GM18517 (cell line): ENCODE data around the gene SIGLEC6.

Experiments
- ATAC-seq: cut with Tn5 transposase; IDR thresholded peaks from one replicate; pipeline ENCODE4 v1.9.1; 2021; ENCODE audit warnings: mild to moderate bottlenecking, moderate library complexity; ENCODE audit not compliant: unreplicated experiment

SIGLEC6 gene

DNA sequence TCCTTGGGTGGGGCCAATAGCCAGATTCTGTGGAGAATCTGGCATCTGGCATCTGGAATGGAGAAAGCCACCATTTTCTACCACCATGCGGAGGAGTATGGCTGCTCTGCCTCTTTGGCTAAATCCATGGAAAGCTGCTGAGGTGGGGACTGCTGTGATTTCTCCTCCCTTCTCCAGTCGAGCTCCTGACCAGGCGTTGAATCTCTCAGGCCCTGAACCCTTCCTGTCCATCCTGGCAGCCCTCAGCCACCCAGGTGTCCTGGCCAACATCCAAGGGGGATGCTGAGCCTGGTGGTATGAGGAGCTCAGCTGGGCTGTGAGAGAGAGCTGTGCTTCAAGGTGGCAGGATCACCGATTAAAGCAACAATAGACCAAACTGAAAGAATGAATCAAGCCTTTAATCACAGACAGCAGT is 17.4 kb upstream of the SIGLEC6 start:
- no peak for ATAC-seq

DNA sequence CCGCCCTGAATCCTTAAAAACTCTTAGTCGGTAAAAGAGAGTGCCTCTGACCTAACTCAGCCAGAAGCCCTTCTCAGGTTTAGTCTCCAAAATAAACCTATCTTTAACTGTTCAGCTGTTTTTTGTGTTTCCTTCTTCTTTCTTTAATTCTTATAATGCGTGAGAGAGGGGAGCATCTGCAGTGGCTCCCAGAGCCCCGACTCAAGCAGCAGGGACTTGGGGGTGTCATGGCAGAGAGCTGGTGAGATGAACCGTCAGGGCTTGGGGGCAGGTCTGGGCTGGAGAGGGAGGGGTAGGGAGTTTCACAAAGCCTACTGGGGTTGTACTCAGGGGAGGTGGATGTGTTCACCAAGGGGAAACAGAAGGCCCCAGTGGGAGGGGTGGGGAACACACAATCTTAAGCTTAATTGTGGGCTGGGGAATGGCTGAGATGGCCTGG is 16.8 kb upstream of the SIGLEC6 start:
- ATAC-seq, result no peak

DNA sequence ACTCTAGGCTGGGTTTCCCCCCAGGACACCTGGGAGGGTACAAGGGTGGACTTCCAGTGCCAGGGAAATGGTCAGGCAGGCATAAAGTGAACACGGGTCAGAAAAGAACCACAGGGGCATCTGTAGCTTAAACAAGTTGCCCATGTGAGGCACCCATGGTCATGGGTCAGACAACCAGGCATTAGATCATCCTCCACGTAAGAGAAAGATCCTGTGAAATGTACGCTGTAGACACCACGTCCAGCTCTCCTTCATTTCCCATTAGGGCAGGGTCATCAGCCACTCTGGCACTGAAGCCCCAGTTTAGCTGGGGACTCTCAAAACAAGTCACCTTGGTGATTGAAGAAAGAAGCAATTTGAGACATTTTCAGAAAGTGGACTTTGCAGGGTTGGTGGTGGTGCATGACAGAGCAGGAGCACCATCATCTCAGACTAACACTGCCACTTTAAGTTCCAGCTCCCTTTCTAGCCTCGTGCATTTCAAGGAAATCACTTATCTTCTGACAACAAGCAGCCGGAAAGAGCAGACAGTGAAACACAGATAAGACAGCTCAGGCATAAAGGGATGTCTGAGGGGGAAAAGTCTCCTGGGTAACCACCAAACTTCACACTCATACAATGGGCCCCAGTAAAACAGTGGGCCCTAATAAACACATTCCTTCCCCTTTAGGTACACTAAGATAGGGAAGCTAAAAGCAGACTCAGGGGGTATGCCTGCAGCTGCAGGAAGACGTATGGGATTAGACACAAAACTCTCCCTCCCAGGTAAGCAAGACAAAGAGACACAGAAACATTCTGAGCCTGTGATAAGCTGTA is 16.1 kb upstream of the SIGLEC6 start:
- no peak for ATAC-seq

DNA sequence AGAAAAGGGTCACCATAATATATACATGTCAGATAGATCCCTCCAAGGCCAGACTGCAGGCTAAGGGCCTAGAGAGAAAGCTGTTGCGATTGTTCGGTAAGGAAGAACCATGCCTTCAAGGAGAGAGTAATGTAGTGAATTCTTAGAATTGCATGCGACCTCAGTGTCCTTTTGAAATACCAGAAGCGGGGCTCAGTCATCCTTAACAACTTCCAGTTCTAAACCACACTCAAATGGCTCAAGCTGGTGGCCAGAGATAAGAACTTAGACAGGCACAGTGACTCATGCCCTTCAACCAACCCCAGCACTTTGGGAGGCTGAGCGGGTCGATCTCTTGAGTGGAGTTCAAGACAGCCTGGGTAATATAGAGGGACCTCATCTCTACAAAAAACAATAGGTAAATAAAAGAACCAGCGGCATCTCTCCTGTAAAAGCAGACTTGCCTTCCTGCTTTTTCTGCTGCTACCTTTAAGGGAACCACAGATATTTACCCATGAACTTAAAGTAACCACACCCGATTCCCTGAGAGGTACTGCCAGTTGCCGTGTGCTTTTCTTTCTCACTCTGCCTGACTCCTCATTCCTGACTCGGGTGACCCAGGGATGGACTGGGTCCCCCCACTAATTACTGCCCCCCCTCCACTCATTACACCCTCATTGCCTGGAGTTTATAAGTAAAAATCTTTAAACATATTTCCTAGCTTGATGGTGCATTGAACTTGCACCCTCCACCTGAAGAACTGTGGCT is 15.4 kb upstream of the SIGLEC6 start:
- ATAC-seq, result no peak

DNA sequence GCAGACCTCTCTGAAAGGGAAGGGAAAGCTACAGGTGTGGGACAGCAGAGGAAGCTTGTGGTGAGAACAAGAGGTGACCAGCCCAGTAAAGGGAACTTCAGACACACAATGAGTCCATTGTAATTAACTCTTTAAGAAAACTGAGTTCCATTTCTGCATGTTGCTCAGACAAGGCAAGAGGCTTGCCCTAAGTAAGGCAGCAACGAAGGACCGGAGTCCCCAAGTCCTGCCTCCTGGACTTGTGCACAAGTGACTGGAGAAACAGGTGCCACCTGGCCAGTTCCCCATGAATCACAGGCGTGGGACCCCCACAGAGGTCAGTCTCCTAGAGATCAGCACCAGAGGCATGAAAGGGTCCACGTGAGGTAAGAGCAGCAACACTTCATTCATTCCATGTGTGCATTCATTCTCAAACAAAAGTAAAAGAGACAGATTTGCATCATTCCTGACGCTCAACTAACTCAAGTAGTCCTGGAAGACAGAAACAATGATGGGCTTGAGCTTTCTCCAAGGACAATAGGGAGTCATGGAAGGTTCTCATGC is 14.7 kb upstream of the SIGLEC6 start:
- ATAC-seq, result no peak

GRCh38 chr19:51544038-51544437 is 12.6 kb upstream of the SIGLEC6 start:
- no peak for ATAC-seq

DNA sequence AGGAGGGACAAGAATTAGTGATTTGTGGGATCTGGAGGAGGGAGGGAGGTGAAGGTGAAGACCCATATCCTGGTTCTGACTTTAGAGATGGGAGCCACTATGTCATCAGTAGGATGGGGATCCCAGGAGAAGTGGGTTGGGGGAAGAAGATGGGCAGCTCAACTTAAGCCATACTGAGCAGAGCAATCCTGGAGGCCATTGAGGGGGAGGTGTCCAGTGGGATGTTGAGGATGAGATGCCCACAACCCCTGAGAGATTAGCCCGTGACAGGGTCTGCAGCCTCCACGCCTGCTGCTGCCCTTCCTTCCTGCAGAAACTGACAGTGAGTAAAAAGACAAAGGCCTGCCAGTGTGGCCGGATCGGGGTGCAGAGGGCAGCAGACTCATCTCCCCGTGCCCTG is 11.2 kb upstream of the SIGLEC6 start:
- no peak for ATAC-seq

DNA sequence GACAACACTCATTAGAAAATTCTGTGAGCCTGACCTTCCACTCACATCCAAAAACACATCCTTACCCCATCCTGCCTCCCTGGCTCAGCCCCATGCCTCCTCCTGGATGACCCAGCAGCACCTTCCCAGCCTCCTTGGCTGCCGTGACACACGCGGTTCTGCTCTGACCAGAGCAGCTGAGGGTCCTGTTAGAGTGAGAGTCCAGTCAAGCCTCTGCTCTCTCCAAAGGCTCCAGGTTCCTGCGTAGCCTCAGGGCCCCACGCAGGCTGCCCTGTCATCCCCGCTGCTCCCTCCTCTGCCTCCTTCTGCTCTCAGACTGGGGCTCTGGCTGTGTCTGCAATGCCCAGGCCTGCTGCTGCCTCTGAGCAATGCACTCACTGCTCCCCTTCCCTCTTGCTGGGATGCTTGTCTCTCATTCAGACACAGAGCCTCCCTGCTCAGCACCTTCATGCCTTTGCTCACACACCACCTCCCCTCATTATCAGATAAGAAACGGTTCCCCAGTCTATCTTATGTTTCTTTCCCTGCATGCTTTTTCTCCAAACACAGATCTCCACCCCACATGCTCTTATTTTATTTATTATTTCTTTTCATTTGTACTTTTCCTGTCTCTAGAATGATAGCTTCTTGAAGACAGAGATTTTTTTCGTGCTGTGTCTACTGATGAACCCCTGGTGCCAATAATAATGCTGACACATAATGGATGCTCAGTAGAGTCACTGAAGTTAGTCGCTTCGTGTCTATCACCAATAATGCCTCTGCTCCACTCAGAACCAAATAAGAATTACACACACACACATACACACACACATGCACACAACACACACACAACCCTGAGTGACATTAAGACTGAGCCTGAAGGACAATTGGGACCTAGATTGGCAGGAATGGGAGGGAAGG is 10.2 kb upstream of the SIGLEC6 start:
- ATAC-seq, result no peak

GRCh38 chr19:51539821-51540366 is 8.4 kb upstream of the SIGLEC6 start:
- ATAC-seq, result no peak

DNA sequence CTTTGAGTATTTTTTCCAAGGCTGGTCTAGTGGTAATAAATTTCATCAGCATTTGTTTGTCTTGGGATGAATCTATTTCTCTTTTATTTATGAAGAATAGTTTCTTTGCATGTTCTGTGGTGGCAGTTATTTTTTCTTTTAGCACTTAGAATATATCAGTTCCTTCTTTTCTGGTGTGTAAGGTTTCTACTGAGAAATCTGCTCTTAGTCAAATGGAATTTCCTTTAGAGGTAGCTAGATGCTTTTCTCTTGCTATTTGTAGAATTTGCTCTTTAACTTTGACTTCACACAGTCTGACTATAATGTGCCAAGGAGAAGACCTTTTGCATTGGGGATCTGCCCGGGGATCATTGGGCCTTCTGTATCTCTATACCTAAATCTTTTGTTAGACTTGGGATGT is 4.1 kb upstream of the SIGLEC6 start:
- ATAC-seq, result no peak

GRCh38 chr19:51530616-51531015 is 854 bp downstream of the SIGLEC6 start:
- no peak for ATAC-seq

DNA sequence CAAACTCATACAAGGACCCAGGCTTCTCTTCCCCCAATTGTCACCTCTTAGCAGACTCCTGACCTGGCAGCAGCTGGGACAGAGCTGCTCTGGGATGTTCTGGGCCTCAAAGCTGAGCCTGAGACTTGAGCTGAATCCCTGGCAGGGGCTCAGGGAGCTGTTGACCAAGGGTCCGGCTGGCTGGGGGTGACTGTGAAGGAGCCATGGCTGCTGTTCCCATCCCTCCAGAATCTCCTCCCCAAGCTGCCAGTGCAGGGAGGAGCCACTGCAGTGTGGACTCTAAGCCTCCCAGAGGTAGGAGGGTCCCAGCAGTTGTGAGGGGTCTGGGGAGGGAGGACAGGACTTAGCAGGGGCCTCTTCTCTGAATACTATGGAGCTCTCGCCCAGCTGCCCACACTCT is 2.2 kb downstream of the SIGLEC6 start:
- ATAC-seq, result no peak

DNA sequence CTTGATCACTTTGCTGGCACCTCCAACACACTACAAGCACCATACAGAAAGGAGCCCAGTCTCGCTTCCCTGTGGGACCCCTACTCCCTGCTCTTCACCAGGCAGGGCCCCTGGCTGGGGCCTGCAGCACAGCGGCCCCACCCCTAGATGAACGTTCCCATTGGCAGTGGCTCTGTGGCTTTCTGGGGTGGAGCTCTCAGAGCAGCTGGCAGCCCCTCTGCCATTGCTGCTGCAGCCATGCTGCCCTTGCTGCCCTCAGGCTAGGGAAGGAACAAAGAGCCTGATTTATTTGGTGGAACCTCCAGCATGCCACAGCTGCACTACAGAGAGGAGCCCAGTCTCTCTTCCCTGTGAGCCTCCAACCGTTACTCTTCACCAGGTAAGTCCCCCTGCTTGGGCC is 5.8 kb downstream of the SIGLEC6 start:
- no peak for ATAC-seq

- no peak for ATAC-seq
Observed at GRCh38 chr19:51524666-51525264, 6.7 kb downstream of the SIGLEC6 start.

GRCh38 chr19:51521781-51522180 is 9.7 kb downstream of the SIGLEC6 start:
- ATAC-seq, result no peak

- no peak for ATAC-seq
Observed at GRCh38 chr19:51521357-51521756, 10.1 kb downstream of the SIGLEC6 start.

DNA sequence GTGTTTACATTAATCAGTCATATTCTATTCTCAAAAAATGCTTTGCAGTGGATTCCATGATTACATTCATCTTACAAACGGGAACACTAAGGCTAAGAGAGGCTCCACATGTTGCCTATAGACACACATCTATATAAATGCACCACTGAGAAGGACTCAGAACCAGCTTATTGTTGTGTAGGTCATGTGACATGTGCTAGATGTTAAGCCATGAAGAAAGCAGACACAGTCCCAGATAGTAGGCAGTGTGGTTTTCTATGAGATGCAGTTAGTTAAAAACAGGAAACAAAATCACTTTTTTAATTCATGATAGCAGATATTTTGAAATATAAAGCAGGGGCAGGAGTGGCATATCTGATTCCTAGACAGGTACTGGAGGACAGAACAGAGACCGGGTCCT is 10.7 kb downstream of the SIGLEC6 start:
- ATAC-seq, result no peak

DNA sequence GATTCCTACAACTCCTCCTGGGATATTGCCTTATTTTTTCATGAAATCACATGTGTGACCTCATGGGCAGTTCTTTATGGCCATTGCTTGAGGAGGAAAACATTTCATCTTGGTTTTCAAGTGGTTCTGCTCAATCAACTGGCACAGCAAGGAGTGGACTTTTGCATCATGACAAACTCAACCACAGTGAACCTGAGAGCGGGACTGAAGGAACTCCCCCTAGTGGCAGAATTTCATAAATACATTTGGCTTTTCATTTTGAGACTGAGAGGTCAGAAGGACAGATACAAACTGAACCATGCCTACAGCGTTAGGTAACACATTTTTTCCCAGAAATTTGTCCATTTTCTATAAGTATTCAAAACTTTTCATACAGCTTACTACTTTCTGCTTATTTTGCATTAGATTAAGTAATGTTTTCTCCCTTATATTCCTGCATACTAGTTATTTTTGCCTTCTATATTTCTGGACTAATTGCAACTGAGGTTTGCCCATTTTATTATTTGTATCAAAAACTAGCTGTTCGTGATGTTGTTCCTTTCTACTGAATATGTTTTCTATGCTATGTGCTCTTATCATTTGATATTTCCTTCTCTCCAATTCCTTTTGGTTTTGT is 16.5 kb downstream of the SIGLEC6 start:
- ATAC-seq, result no peak

DNA sequence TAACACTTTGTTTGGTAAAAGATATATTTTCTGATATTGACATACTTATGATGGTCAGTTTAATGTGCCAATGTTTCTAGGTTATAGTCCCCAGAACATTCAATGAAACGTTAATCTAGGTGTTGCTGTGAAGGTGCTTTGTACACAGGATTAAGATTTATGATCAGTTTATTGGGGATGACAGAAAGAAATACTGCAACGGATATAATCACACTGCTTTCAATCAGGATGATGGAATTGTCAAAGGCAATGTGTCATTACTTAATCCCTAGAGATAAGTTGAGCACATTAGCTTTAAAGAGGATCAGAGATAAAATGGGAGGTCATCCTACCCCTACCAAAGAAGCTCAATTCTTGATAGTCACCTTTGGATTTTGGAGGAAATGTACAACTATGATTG is 17.5 kb downstream of the SIGLEC6 start:
- no peak for ATAC-seq

DNA sequence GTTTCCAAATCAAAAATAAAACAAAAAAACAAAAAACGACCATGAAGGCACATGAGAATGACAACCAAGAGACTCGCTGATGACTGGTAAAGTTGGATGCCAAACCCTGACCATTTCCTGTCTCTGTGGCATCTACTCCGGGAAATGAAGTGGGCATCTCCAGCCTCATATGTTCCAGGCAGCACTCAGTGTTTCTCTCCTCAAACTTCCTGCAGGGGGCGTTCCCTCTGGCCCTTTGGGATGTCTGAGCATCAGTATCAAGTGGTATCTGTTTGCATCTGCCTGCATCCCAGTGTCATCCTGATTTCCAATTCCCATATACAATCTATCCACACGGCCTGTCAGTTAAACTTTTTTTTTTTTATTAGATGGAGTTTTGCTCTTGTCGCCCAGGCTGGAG is 20.1 kb downstream of the SIGLEC6 start:
- ATAC-seq, result no peak
